Activated gamma-delta T cell (primary cell): ENCODE data around the gene MLN.

ENCODE experiments used
- DNase-seq: peaks from one replicate; lab custom pipeline; 2025; lab: John Stamatoyannopoulos, UW

MLN gene

GRCh38 chr6:33752646-33753015 is 51.2 kb downstream of the MLN start:
- no peak for DNase-seq

- no peak for DNase-seq
These were observed 51.8 kb downstream of the MLN start for GRCh38 chr6:33751771-33752645.

GRCh38 chr6:33750244-33750991 is 53.4 kb downstream of the MLN start:
- DNase-seq: no peak

GRCh38 chr6:33749401-33749800 is 54.4 kb downstream of the MLN start:
- DNase-seq: no peak

- DNase-seq: no peak
These were observed 55.0 kb downstream of the MLN start for GRCh38 chr6:33748841-33749240.

- no peak for DNase-seq
These were observed 56.0 kb downstream of the MLN start for GRCh38 chr6:33747823-33748222.

GRCh38 chr6:33746651-33747100 is 57.1 kb downstream of the MLN start, which contains the start of gene IP6K3:
IP6K3 (minus strand) TSS chr6:33746905; CDS start chr6:33735476, 11,429 bp downstream.
- DNase-seq: no peak

- DNase-seq: no peak
These were observed 57.7 kb downstream of the MLN start for GRCh38 chr6:33746036-33746600.

- no peak for DNase-seq
These were observed 58.3 kb downstream of the MLN start for GRCh38 chr6:33745548-33745947.

GRCh38 chr6:33744895-33745546 is 58.8 kb downstream of the MLN start:
- no peak for DNase-seq
